Upper lobe of left lung (tissue), 4 donors: ENCODE results near the gene PP2D1.

Experiments used
- EP300 ChIP-seq, 4 donors: sonication (generic); formaldehyde crosslinking; IDR thresholded peaks; one replicate each; pipeline ENCODE4 v1.5.1; 2017; ENCODE audit warnings: antibody characterized with exemption in 4 of 4, control low read depth in 2 of 4
- POLR2A ChIP-seq, 4 donors: fragments of 450-650 bp; IDR thresholded peaks; one replicate each; pipeline ENCODE4 v1.5.1; 2016 to 2017; ENCODE audit warnings: antibody characterized with exemption in 4 of 4, mild to moderate bottlenecking in 2 of 4
- POLR2AphosphoS5 ChIP-seq, 2 donors: sonication (generic); formaldehyde crosslinking; IDR thresholded peaks; one replicate each; pipeline ENCODE4 v1.5.1; 2017; ENCODE audit warnings: antibody characterized with exemption in 2 of 2
- TF ChIP-seq, protein P1 (sequence below), 6 experiments: fragments of 450-650 bp in 4 of 6; fragments of 200-600 bp in 2 of 6; sonication (generic) in 2 of 6; IDR thresholded peaks; one replicate each; pipeline ENCODE4 v1.5.1; 2016 to 2019; ENCODE audit warnings: antibody characterized with exemption in 6 of 6

DNA sequence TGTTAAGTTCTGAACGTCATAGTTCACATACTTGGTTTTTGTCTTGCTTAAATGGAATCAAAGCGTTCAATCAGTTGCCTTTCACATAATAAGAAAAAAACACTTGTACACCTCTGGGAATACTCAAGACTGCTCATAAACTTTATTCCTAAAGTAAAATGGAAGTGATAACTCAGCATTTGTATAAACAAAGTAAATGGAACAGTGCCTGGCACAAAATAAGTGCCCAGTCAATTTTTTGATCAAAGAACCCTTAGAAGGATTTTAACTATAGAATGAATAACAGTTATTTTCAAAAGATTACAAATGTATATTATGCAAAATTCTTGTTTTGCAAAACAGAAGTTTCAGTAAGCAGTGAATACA is 63.9 kb downstream of the PP2D1 start:
- TF ChIP-seq, protein P1, sequence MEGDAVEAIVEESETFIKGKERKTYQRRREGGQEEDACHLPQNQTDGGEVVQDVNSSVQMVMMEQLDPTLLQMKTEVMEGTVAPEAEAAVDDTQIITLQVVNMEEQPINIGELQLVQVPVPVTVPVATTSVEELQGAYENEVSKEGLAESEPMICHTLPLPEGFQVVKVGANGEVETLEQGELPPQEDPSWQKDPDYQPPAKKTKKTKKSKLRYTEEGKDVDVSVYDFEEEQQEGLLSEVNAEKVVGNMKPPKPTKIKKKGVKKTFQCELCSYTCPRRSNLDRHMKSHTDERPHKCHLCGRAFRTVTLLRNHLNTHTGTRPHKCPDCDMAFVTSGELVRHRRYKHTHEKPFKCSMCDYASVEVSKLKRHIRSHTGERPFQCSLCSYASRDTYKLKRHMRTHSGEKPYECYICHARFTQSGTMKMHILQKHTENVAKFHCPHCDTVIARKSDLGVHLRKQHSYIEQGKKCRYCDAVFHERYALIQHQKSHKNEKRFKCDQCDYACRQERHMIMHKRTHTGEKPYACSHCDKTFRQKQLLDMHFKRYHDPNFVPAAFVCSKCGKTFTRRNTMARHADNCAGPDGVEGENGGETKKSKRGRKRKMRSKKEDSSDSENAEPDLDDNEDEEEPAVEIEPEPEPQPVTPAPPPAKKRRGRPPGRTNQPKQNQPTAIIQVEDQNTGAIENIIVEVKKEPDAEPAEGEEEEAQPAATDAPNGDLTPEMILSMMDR (IDR thresholded peaks at IDR 0.05): no peak
- no peak for TF ChIP-seq POLR2AphosphoS5 (IDR thresholded peaks at IDR 0.05)
- TF ChIP-seq POLR2A (IDR thresholded peaks at IDR 0.05): no peak
- TF ChIP-seq EP300 (IDR thresholded peaks at IDR 0.05): no peak
